RWPE1 (cell line): ENCODE measurements around the gene MCRIP1.

ENCODE experiments used
- CTCF ChIA-PET: fragments of 350-600 bp; sonication (Branson Sonifier 250); formaldehyde crosslinking; extraction: SDS; loops from one replicate; lab custom pipeline; 2021; lab: Yijun Ruan, JAX
- POLR2A ChIA-PET: fragments of 400-600 bp; formaldehyde crosslinking; extraction: SDS; loops from one replicate; lab custom pipeline; 2020; ENCODE audit warnings: antibody characterized with exemption; ENCODE audit not compliant: low non-redundant PET; lab: Yijun Ruan, JAX
- DNase-seq: peaks from one replicate; pipeline ENCODE4 v3.0.0; 2012; ENCODE audit warnings: low spot score
- H3K27ac ChIP-seq: fragments of 450-650 bp; 2 replicates; pipeline ENCODE4 v1.5.1; 2017
- TF ChIP-seq, protein P1 (sequence below): fragments of 450-650 bp; conservative IDR thresholded peaks from 2 replicates; pipeline ENCODE4 v1.5.1; 2017; ENCODE audit warnings: low read depth, mild to moderate bottlenecking

The MCRIP1 gene

GRCh38 chr17:81817758-81818147, 15.3 kb downstream of the MCRIP1 start:
- no peak for DNase-seq
- ChIA-PET CTCF (interaction anchor here (0.6 kb wide), 1 partner anchor 403 kb away, joined by 3 read pairs; no protein-coding TSS in a partner anchor), POLR2A (no interaction called here)
- no peak overlapping the region; the same call in 1 of the 2 replicates for H3K27ac ChIP-seq
- TF ChIP-seq, protein P1, sequence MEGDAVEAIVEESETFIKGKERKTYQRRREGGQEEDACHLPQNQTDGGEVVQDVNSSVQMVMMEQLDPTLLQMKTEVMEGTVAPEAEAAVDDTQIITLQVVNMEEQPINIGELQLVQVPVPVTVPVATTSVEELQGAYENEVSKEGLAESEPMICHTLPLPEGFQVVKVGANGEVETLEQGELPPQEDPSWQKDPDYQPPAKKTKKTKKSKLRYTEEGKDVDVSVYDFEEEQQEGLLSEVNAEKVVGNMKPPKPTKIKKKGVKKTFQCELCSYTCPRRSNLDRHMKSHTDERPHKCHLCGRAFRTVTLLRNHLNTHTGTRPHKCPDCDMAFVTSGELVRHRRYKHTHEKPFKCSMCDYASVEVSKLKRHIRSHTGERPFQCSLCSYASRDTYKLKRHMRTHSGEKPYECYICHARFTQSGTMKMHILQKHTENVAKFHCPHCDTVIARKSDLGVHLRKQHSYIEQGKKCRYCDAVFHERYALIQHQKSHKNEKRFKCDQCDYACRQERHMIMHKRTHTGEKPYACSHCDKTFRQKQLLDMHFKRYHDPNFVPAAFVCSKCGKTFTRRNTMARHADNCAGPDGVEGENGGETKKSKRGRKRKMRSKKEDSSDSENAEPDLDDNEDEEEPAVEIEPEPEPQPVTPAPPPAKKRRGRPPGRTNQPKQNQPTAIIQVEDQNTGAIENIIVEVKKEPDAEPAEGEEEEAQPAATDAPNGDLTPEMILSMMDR = no peak

DNA sequence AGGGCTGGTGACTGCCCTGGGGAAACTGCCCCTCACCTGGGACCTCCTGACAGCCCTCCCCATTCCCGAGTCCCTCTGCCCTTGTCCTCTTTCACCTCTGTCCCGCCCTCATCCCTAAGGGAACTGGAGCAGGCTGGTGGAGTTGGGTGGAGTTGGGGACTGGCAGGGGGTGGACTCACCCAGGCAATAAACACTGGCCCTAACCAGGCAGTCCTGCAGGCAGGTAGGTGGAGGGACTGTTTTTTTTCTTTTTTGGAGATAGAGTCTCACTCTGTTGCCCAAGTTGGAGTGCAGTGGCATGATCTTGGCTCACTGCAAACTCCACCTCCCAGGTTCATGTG, 17.5 kb downstream of the MCRIP1 start:
- CTCF ChIA-PET = no interaction called here
- POLR2A ChIA-PET = no interaction called here

GRCh38 chr17:81814748-81815645, 18.1 kb downstream of the MCRIP1 start:
- POLR2A ChIA-PET = no interaction called here
- CTCF ChIA-PET = interaction anchor here (0.7 kb wide), 1 partner anchor 10 kb away, joined by 3 read pairs; no protein-coding TSS in a partner anchor
- DNase-seq = no peak
- no peak overlapping the region; the same call in 1 of the 2 replicates for H3K27ac ChIP-seq
- TF ChIP-seq, protein P1 = no peak

More for the DNA sequence above, 17.5 kb downstream of the MCRIP1 start:
- TF ChIP-seq, protein P1 = no peak
- DNase-seq = no peak
- no peak overlapping the region; the same call in 1 of the 2 replicates for H3K27ac ChIP-seq

- CTCF ChIA-PET = no interaction called here
- no peak for DNase-seq
These were observed 19.0 kb downstream of the MCRIP1 start for GRCh38 chr17:81813861-81814683.

DNA sequence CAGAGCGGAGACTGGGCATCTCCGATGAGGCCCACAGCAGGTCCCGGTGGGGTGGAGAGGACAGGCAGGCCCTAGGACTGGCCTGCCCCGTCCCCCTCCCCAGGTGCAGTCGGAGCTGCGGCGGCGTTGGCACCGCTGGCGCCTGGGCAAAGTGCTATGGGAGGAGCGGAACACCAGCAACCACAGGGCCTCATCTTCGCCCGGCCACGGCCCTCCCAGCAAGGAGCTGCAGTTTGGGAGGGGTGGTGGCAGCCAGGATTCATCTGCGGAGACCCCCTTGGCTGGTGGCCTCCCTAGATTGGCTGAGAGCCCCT, 19.8 kb downstream of the MCRIP1 start:
- TF ChIP-seq, protein P1 = no peak
- CTCF ChIA-PET = no interaction called here
- no peak for DNase-seq
- no peak overlapping the region for H3K27ac ChIP-seq
- POLR2A ChIA-PET = interaction anchor here (0.7 kb wide), 1 partner anchor 13 kb away, joined by 3 read pairs; no protein-coding TSS in a partner anchor

More at GRCh38 chr17:81813861-81814683, 19.0 kb downstream of the MCRIP1 start:
- H3K27ac ChIP-seq = no peak overlapping the region
- TF ChIP-seq, protein P1 = no peak
- POLR2A ChIA-PET = interaction anchor here (0.7 kb wide), 1 partner anchor 13 kb away, joined by 3 read pairs; no protein-coding TSS in a partner anchor
